Esophagus squamous epithelium (tissue), 5 donors: ENCODE results near the gene LRRC8E. TPM values are rescaled to one million over a fixed set of nuclear protein-coding genes. Genes with fewer than 3 reads are reported as not detected.

ENCODE experiments used
- DNase-seq: peaks from one replicate; lab custom pipeline; 2025; lab: John Stamatoyannopoulos, UW
- H3K27ac ChIP-seq, 4 donors: fragments of 200-600 bp; sonication (generic); one replicate each; pipeline ENCODE4 v1.5.1; 2016 to 2019; ENCODE audit warnings: mild to moderate bottlenecking in 1 of 4
- H3K27me3 ChIP-seq, 4 donors: fragments of 200-600 bp; sonication (generic); 1 replicate in 3 of 4; 2 replicates in 1 of 4; pipeline versions ENCODE4 v1.5.1 to v1.6.0; 2017 to 2021; ENCODE audit warnings: antibody characterized with exemption in 1 of 4
- H3K36me3 ChIP-seq, 3 donors: fragments of 200-600 bp; sonication (generic); one replicate each; pipeline ENCODE4 v1.5.1; 2016 to 2019
- H3K4me1 ChIP-seq, 3 donors: fragments of 200-600 bp; sonication (generic); one replicate each; pipeline ENCODE4 v1.5.1; 2017 to 2019
- H3K4me3 ChIP-seq, 4 donors: fragments of 200-600 bp; sonication (generic); 1 replicate in 3 of 4; 2 replicates in 1 of 4; pipeline ENCODE4 v1.5.1; 2016 to 2019; ENCODE audit warnings: mild to moderate bottlenecking in 2 of 4, moderate library complexity in 1 of 4
- H3K9me3 ChIP-seq, 3 donors: fragments of 200-600 bp; sonication (generic); one replicate each; pipeline ENCODE4 v1.5.1; 2016 to 2019
- CTCF ChIP-seq, 6 experiments: fragments of 450-650 bp in 4 of 6; fragments of 200-600 bp in 2 of 6; sonication (generic) in 2 of 6; IDR thresholded peaks; one replicate each; pipeline ENCODE4 v1.5.1; 2016 to 2019; ENCODE audit warnings: antibody characterized with exemption in 6 of 6, mild to moderate bottlenecking in 4 of 6, moderate library complexity in 4 of 6
- POLR2A ChIP-seq, 4 donors: fragments of 450-650 bp; IDR thresholded peaks; one replicate each; pipeline ENCODE4 v1.6.1; 2017; ENCODE audit warnings: antibody characterized with exemption in 4 of 4, mild to moderate bottlenecking in 4 of 4, moderate library complexity in 3 of 4
- WGBS, 2 donors: methylation state at CpG; one replicate each; pipeline ENCODE4 v1.1.5; 2018; 5-methylcytosine and 5-hydroxymethylcytosine counted together
- intact Hi-C: fragments of 100-400 bp; cut with DNase I; formaldehyde crosslinking; loops from one replicate; pipeline ENCODE4 v1.15.0; 2022
- total RNA-seq, 4 donors: library from RNA; depleted of rRNA; stranded (reverse); fragments of >200 nt; gene quantifications; one replicate each; pipeline ENCODE4 v1.1.0, GENCODE V29; 2016
- donor health status: DM: yes; HTN: yes; CAD: no.

Gene LRRC8E
- total RNA-seq, 4 donors from 2014 or later = 7.6 to 17.0 (median 9.5) TPM

GRCh38 chr19:7842661-7843294 is 45.5 kb upstream of the LRRC8E start:
- DNase-seq = no peak
- H3K36me3 ChIP-seq = no peaks in the 10 kb centered on the region
- intact Hi-C loops = no loop called here
- H3K4me1 ChIP-seq = peaks cover 0 to under 1% (median 0%) of the 10 kb centered on the region in 3 donors
- no peak overlapping the region for H3K4me3 ChIP-seq
- H3K27me3 ChIP-seq = no peaks in the 10 kb centered on the region
- H3K27ac ChIP-seq = no peak overlapping the region
- H3K9me3 ChIP-seq = no peaks in the 10 kb centered on the region
- TF ChIP-seq CTCF (IDR thresholded peaks at IDR 0.05) (no peak), POLR2A (IDR thresholded peaks at IDR 0.05) (no peak)
- 90 to 94% methylated on average over 12 of the region's 12 CpGs for WGBS, 2 donors

- intact Hi-C loops = no loop called here
- Histone ChIP-seq H3K4me1 (no peaks in the 10 kb centered on the region), H3K9me3 (no peaks in the 10 kb centered on the region), H3K4me3 (no peak overlapping the region), H3K36me3 (no peaks in the 10 kb centered on the region), H3K27me3 (no peaks in the 10 kb centered on the region), H3K27ac (no peak overlapping the region)
- DNase-seq = no peak
- WGBS, 2 donors = 88 to 97% methylated on average over 6 of the region's 6 CpGs
- no peak for TF ChIP-seq POLR2A (IDR thresholded peaks at IDR 0.05)
- no peak for TF ChIP-seq CTCF (IDR thresholded peaks at IDR 0.05)
Observed at GRCh38 chr19:7843521-7843920, 44.8 kb upstream of the LRRC8E start.

- TF ChIP-seq POLR2A (IDR thresholded peaks at IDR 0.05) (no peak), CTCF (IDR thresholded peaks at IDR 0.05) (no peak)
- Histone ChIP-seq H3K27me3 (no peaks in the 10 kb centered on the region), H3K4me3 (no peak overlapping the region), H3K36me3 (no peaks in the 10 kb centered on the region), H3K4me1 (no peaks in the 10 kb centered on the region), H3K9me3 (no peaks in the 10 kb centered on the region), H3K27ac (no peak overlapping the region)
- no peak for DNase-seq
- intact Hi-C loops = no loop called here
- 83% methylated on average over 2 of the region's 5 CpGs; no CpG with 5 or more reads in 1 of the 2 donors for WGBS, 2 donors
Observed at GRCh38 chr19:7844405-7844804, 43.9 kb upstream of the LRRC8E start.

GRCh38 chr19:7844951-7845350 is 43.4 kb upstream of the LRRC8E start:
- Histone ChIP-seq H3K27me3 (no peaks in the 10 kb centered on the region), H3K4me1 (peaks cover 0 to 2% (median 0%) of the 10 kb centered on the region in 3 donors), H3K36me3 (no peaks in the 10 kb centered on the region), H3K9me3 (no peaks in the 10 kb centered on the region), H3K27ac (no peak overlapping the region), H3K4me3 (no peak overlapping the region)
- WGBS, 2 donors = 78 to 80% methylated on average over 3 to 5 of the region's 10 CpGs
- TF ChIP-seq POLR2A (IDR thresholded peaks at IDR 0.05) = no peak
- no peak for TF ChIP-seq CTCF (IDR thresholded peaks at IDR 0.05)
- intact Hi-C loops = no loop called here
- no peak for DNase-seq

- no peak overlapping the region for H3K27ac ChIP-seq
- H3K36me3 ChIP-seq = no peaks in the 10 kb centered on the region
- H3K4me3 ChIP-seq = no peak overlapping the region
- TF ChIP-seq CTCF (IDR thresholded peaks at IDR 0.05) = no peak
- TF ChIP-seq POLR2A (IDR thresholded peaks at IDR 0.05) = no peak
- WGBS, 2 donors = 60 to 84% methylated on average over 1 to 15 of the region's 20 CpGs
- DNase-seq = no peak
- H3K9me3 ChIP-seq = no peaks in the 10 kb centered on the region
- H3K4me1 ChIP-seq = peaks cover 0 to 8% (median 0%) of the 10 kb centered on the region in 3 donors
- H3K27me3 ChIP-seq = no peaks in the 10 kb centered on the region
- intact Hi-C loops = no loop called here
Observed at GRCh38 chr19:7845390-7846154, 42.7 kb upstream of the LRRC8E start.
